Measurements from ENCODE around the gene LYPD6. TPM values are rescaled to one million over a fixed set of nuclear protein-coding genes. Genes with fewer than 3 reads are reported as not detected.

The LYPD6 gene
- total RNA-seq, 2 donors from 2014 or later = 0.63 to 1.2 TPM

GRCh38 chr2:149483004-149483605 lies 152.7 kb downstream of the LYPD6 start:
- Histone ChIP-seq H3K27ac (no peak overlapping the region), H3K27me3 (no peaks in the 10 kb centered on the region), H3K9me3 (no peaks in the 10 kb centered on the region), H3K4me3 (no peak overlapping the region), H3K4me1 (no peaks in the 10 kb centered on the region), H3K36me3 (no peaks in the 10 kb centered on the region)
- DNase-seq (ENCODE audit: low spot score) = no peak
- TF ChIP-seq CTCF (IDR thresholded peaks at IDR 0.05) = no peak

- TF ChIP-seq CTCF (IDR thresholded peaks at IDR 0.05) = no peak
- Histone ChIP-seq H3K4me3 (no peak overlapping the region), H3K36me3 (no peaks in the 10 kb centered on the region), H3K27ac (no peak overlapping the region), H3K4me1 (peaks cover 0 to 4% of the 10 kb centered on the region in 2 donors), H3K27me3 (no peaks in the 10 kb centered on the region), H3K9me3 (no peaks in the 10 kb centered on the region)
- DNase-seq (ENCODE audit: low spot score) = no peak
Observed at GRCh38 chr2:149486664-149487063, 156.3 kb downstream of the LYPD6 start.

GRCh38 chr2:149487189-149487588 lies 156.8 kb downstream of the LYPD6 start:
- TF ChIP-seq CTCF (IDR thresholded peaks at IDR 0.05) = no peak
- H3K27ac ChIP-seq = no peak overlapping the region
- no peaks in the 10 kb centered on the region for H3K9me3 ChIP-seq
- no peak for DNase-seq (ENCODE audit: low spot score)
- no peak overlapping the region for H3K4me3 ChIP-seq
- no peaks in the 10 kb centered on the region for H3K27me3 ChIP-seq
- H3K4me1 ChIP-seq = peaks cover 0 to 4% of the 10 kb centered on the region in 2 donors
- no peaks in the 10 kb centered on the region for H3K36me3 ChIP-seq

GRCh38 chr2:149488706-149489440 lies 158.5 kb downstream of the LYPD6 start:
- no peaks in the 10 kb centered on the region for H3K36me3 ChIP-seq
- no peak overlapping the region for H3K27ac ChIP-seq
- no peak for DNase-seq (ENCODE audit: low spot score)
- H3K4me3 ChIP-seq = no peak overlapping the region
- no peaks in the 10 kb centered on the region for H3K27me3 ChIP-seq
- no peak for TF ChIP-seq CTCF (IDR thresholded peaks at IDR 0.05)
- peaks cover 0 to 4% of the 10 kb centered on the region in 2 donors for H3K4me1 ChIP-seq
- no peaks in the 10 kb centered on the region for H3K9me3 ChIP-seq

DNA sequence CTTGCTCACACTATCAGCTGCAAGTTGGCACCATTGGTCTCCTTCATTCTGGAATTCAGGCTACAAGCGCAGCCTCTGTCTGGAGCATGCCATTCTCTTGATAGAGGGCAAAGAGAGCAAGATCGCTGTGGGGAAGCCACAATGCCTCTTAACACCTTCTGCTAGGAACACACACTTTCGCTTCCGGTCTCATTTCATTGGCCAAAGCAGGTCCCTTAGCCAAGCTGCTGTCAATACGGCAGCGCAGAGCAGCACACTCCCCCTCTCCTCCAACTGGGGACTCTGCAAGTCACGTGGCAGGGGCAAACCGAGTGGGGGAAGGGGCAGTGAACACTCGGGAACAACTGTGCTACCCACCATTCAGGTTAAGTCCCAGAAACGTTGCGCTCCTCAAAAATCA lies 159.1 kb downstream of the LYPD6 start:
- Histone ChIP-seq H3K4me1 (peaks cover 0 to 4% of the 10 kb centered on the region in 2 donors), H3K9me3 (no peaks in the 10 kb centered on the region), H3K4me3 (no peak overlapping the region), H3K27me3 (no peaks in the 10 kb centered on the region), H3K36me3 (no peaks in the 10 kb centered on the region), H3K27ac (no peak overlapping the region)
- no peak for TF ChIP-seq CTCF (IDR thresholded peaks at IDR 0.05)
- no peak for DNase-seq (ENCODE audit: low spot score)

Data from right atrium auricular region (tissue), 2 donors.